Measurements from ENCODE around the gene ZNF3. TPM values are rescaled to one million over a fixed set of nuclear protein-coding genes. Genes with fewer than 3 reads are reported as not detected.

Gene ZNF3
- total and polyA plus RNA-seq, 9 of the 15 experiments (the other 6 are each of a cell fraction or from before 2014, with no cell fraction given) = 30.0 to 64.9 (median 51.5) TPM

DNA sequence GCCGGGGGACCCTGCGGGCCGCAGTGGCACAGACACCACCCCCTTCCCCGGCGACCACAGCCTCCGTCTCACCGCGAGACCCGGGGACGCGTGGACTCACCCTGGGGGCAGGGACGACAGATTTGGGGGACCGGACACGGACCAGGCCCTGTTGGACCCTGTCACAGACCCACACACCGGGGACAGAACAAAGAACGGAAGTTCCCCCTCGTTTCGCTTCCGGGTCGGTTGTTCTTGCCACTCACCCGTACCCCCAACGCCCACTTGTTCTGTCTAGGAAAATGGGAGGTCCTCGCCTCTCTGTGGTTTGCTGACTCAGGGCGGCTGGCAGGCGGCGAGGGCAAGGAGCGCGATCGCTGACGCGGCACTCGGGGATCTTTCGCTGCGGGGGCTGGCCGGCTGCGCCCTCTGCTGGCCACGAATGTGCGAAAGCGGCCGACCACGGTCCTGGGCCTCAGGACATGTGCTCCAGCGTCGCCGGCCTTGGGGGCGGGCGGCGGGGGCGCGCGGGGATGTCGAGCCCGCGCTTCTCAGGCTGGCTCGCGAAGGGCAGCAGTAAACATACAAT is at the start of gene ZNF3 (continued):
- TF ChIP-seq ZNF165 (CRISPR knock-in tag; IDR thresholded peaks at IDR 0.05; ENCODE audit: borderline replicate concordance) = 0 out of 2 replicates have a peak, but pooled peaks have one; percentile 62
- peak; percentile 61; the same call in 1 of the 2 replicates for TF ChIP-seq TRIM28 (IDR thresholded peaks at IDR 0.05)
- TF ChIP-seq, protein P1, sequence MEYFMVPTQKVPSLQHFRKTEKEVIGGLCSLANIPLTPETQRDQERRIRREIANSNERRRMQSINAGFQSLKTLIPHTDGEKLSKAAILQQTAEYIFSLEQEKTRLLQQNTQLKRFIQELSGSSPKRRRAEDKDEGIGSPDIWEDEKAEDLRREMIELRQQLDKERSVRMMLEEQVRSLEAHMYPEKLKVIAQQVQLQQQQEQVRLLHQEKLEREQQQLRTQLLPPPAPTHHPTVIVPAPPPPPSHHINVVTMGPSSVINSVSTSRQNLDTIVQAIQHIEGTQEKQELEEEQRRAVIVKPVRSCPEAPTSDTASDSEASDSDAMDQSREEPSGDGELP (CRISPR knock-in tag; IDR thresholded peaks at IDR 0.05; ENCODE audit: borderline replicate concordance) = peak; percentile 95
- TF ChIP-seq, protein P2, sequence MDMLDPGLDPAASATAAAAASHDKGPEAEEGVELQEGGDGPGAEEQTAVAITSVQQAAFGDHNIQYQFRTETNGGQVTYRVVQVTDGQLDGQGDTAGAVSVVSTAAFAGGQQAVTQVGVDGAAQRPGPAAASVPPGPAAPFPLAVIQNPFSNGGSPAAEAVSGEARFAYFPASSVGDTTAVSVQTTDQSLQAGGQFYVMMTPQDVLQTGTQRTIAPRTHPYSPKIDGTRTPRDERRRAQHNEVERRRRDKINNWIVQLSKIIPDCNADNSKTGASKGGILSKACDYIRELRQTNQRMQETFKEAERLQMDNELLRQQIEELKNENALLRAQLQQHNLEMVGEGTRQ (CRISPR knock-in tag; IDR thresholded peaks at IDR 0.05) = peak; percentile 47
- TF ChIP-seq PHF20 (IDR thresholded peaks at IDR 0.05; ENCODE audit: partially characterized antibody) = peak; percentile 98
- no peak for TF ChIP-seq PHB2 (IDR thresholded peaks at IDR 0.05; ENCODE audit: low read depth)
- TF ChIP-seq, protein P3, sequence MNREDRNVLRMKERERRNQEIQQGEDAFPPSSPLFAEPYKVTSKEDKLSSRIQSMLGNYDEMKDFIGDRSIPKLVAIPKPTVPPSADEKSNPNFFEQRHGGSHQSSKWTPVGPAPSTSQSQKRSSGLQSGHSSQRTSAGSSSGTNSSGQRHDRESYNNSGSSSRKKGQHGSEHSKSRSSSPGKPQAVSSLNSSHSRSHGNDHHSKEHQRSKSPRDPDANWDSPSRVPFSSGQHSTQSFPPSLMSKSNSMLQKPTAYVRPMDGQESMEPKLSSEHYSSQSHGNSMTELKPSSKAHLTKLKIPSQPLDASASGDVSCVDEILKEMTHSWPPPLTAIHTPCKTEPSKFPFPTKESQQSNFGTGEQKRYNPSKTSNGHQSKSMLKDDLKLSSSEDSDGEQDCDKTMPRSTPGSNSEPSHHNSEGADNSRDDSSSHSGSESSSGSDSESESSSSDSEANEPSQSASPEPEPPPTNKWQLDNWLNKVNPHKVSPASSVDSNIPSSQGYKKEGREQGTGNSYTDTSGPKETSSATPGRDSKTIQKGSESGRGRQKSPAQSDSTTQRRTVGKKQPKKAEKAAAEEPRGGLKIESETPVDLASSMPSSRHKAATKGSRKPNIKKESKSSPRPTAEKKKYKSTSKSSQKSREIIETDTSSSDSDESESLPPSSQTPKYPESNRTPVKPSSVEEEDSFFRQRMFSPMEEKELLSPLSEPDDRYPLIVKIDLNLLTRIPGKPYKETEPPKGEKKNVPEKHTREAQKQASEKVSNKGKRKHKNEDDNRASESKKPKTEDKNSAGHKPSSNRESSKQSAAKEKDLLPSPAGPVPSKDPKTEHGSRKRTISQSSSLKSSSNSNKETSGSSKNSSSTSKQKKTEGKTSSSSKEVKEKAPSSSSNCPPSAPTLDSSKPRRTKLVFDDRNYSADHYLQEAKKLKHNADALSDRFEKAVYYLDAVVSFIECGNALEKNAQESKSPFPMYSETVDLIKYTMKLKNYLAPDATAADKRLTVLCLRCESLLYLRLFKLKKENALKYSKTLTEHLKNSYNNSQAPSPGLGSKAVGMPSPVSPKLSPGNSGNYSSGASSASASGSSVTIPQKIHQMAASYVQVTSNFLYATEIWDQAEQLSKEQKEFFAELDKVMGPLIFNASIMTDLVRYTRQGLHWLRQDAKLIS (CRISPR knock-in tag; IDR thresholded peaks at IDR 0.05) = peak; percentile 99
- TF ChIP-seq, protein P4, sequence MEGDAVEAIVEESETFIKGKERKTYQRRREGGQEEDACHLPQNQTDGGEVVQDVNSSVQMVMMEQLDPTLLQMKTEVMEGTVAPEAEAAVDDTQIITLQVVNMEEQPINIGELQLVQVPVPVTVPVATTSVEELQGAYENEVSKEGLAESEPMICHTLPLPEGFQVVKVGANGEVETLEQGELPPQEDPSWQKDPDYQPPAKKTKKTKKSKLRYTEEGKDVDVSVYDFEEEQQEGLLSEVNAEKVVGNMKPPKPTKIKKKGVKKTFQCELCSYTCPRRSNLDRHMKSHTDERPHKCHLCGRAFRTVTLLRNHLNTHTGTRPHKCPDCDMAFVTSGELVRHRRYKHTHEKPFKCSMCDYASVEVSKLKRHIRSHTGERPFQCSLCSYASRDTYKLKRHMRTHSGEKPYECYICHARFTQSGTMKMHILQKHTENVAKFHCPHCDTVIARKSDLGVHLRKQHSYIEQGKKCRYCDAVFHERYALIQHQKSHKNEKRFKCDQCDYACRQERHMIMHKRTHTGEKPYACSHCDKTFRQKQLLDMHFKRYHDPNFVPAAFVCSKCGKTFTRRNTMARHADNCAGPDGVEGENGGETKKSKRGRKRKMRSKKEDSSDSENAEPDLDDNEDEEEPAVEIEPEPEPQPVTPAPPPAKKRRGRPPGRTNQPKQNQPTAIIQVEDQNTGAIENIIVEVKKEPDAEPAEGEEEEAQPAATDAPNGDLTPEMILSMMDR (IDR thresholded peaks at IDR 0.05 in 2 of 3, conservative IDR thresholded peaks at IDR 0.05 in 1 of 3; ENCODE audit: insufficient read depth in 2 of 3, low read depth in 1 of 3, low read length in 3 of 3) = peak; percentile 94 to 96 (median 95)
- peak; percentile 20 for TF ChIP-seq CHD2 (IDR thresholded peaks at IDR 0.05; ENCODE audit: low read depth, low read length)
- no peak for TF ChIP-seq ZNF12 (CRISPR knock-in tag; IDR thresholded peaks at IDR 0.05)
- TF ChIP-seq MAFF (IDR thresholded peaks at IDR 0.05; ENCODE audit: low read length) = peak; percentile 92
- TF ChIP-seq HOXB6 (CRISPR knock-in tag; IDR thresholded peaks at IDR 0.05; ENCODE audit: borderline replicate concordance) = no peak
- no peak for TF ChIP-seq PURB (CRISPR knock-in tag; IDR thresholded peaks at IDR 0.05; ENCODE audit: low read depth)
- no peak for TF ChIP-seq GABPB2 (CRISPR knock-in tag; conservative IDR thresholded peaks at IDR 0.05)
- TF ChIP-seq MAFK (IDR thresholded peaks at IDR 0.05; ENCODE audit: low read length) = peak; percentile 99
- TF ChIP-seq KDM4B (IDR thresholded peaks at IDR 0.05; ENCODE audit: borderline replicate concordance in 2 of 2, low read depth in 1 of 2) = peak in 1 of 2 experiments; percentile 97; a peak in 1 of 4 replicates
- no peak for TF ChIP-seq KDM2B (CRISPR knock-in tag; IDR thresholded peaks at IDR 0.05)
- TF ChIP-seq SETDB1 (IDR thresholded peaks at IDR 0.05; ENCODE audit: low read length) = peak; percentile 72
- TF ChIP-seq XRCC4 (IDR thresholded peaks at IDR 0.05; ENCODE audit: extremely low read depth, insufficient read depth, insufficient read length) = no peak
- no peak for TF ChIP-seq DMBX1 (CRISPR knock-in tag; IDR thresholded peaks at IDR 0.05; ENCODE audit: borderline replicate concordance)
- no peak for TF ChIP-seq ZNF41 (CRISPR knock-in tag; conservative IDR thresholded peaks at IDR 0.05)
- peak; percentile 39; the same call in 1 of the 2 replicates for TF ChIP-seq DPF2 (IDR thresholded peaks at IDR 0.05)
- TF ChIP-seq NEUROD1 (IDR thresholded peaks at IDR 0.05; ENCODE audit: borderline replicate concordance, low read depth, low read length, partially characterized antibody) = peak; percentile 89
